ENCODE data around the gene PDZRN4. TPM values are rescaled to one million over a fixed set of nuclear protein-coding genes. Genes with fewer than 3 reads are reported as not detected.

The PDZRN4 gene
- polyA plus RNA-seq, 3 donors, result not detected

GRCh38 chr12:41459111-41459905 lies 271.2 kb downstream of the PDZRN4 start:
- Histone ChIP-seq H3K4me1 (ENCODE audit: control insufficient read depth in 1 of 2, insufficient read depth in 2 of 2, low read length in 2 of 2) (no peaks in the 10 kb centered on the region), H2AFZ (ENCODE audit: insufficient read depth, low read depth, low read length, poor library complexity, severe bottlenecking) (no peak overlapping the region), H4K20me1 (ENCODE audit: insufficient read depth, low read length) (no peaks in the 10 kb centered on the region), H3K27me3 (ENCODE audit: control insufficient read depth in 2 of 2, insufficient read depth in 2 of 2, low read length in 2 of 2) (no peaks in the 10 kb centered on the region), H3K9me3 (replicated peaks in 1 of 2; ENCODE audit: control insufficient read depth in 1 of 2, insufficient read depth in 1 of 2, low read length in 2 of 2) (no peaks in the 10 kb centered on the region), H3K9ac (ENCODE audit: insufficient read depth, low read length, poor library complexity, severe bottlenecking) (no peak overlapping the region), H3K36me3 (replicated peaks in 1 of 2; ENCODE audit: control insufficient read depth in 1 of 2, insufficient read depth in 2 of 2, low read length in 2 of 2) (no peaks in the 10 kb centered on the region), H3K79me2 (ENCODE audit: insufficient read depth, low read length) (no peaks in the 10 kb centered on the region), H3K4me2 (replicated peaks; ENCODE audit: extremely low read depth, low read length, poor library complexity, severe bottlenecking) (no peak overlapping the region), H3K4me3 (replicated peaks in 1 of 3; ENCODE audit: low read depth in 2 of 3, low read length in 3 of 3) (no peak overlapping the region), H3K27ac (ENCODE audit: low read depth in 1 of 2, low read length in 2 of 2) (no peak overlapping the region)
- H3K4me3 Mint-ChIP-seq, result no peak overlapping the region
- no peaks in the 10 kb centered on the region for H3K27me3 Mint-ChIP-seq (ENCODE audit: low read depth in 3 of 3)
- DNase-seq, result no peak
- TF ChIP-seq CTCF (IDR thresholded peaks at IDR 0.05), result no peak
- no peak overlapping the region for H3K27ac Mint-ChIP-seq
- H3K9me3 Mint-ChIP-seq, result peaks cover 0 to 2% (median 0%) of the 10 kb centered on the region in 7 donors
- H3K36me3 Mint-ChIP-seq, result no peaks in the 10 kb centered on the region
- intact Hi-C loops (cut with micrococcal nuclease), result no loop called here
- WGBS (ENCODE audit: insufficient coverage), result 83% methylated on average over 1 of the region's 2 CpGs
- no peaks in the 10 kb centered on the region for H3K4me1 Mint-ChIP-seq

GRCh38 chr12:41459906-41460214 lies 271.7 kb downstream of the PDZRN4 start:
- Mint-ChIP-seq H3K36me3 (no peaks in the 10 kb centered on the region), H3K27ac (no peak overlapping the region), H3K9me3 (peaks cover 0 to 2% (median 0%) of the 10 kb centered on the region in 7 donors), H3K4me1 (no peaks in the 10 kb centered on the region), H3K4me3 (no peak overlapping the region), H3K27me3 (ENCODE audit: low read depth in 3 of 3) (no peaks in the 10 kb centered on the region)
- DNase-seq, result no peak
- Histone ChIP-seq H3K9ac (ENCODE audit: insufficient read depth, low read length, poor library complexity, severe bottlenecking) (no peak overlapping the region), H3K27ac (ENCODE audit: low read depth in 1 of 2, low read length in 2 of 2) (no peak overlapping the region), H3K4me1 (ENCODE audit: control insufficient read depth in 1 of 2, insufficient read depth in 2 of 2, low read length in 2 of 2) (no peaks in the 10 kb centered on the region), H3K9me3 (replicated peaks in 1 of 2; ENCODE audit: control insufficient read depth in 1 of 2, insufficient read depth in 1 of 2, low read length in 2 of 2) (no peaks in the 10 kb centered on the region), H3K36me3 (replicated peaks in 1 of 2; ENCODE audit: control insufficient read depth in 1 of 2, insufficient read depth in 2 of 2, low read length in 2 of 2) (no peaks in the 10 kb centered on the region), H4K20me1 (ENCODE audit: insufficient read depth, low read length) (no peaks in the 10 kb centered on the region), H3K4me3 (replicated peaks in 1 of 3; ENCODE audit: low read depth in 2 of 3, low read length in 3 of 3) (no peak overlapping the region), H3K4me2 (replicated peaks; ENCODE audit: extremely low read depth, low read length, poor library complexity, severe bottlenecking) (no peak overlapping the region), H3K79me2 (ENCODE audit: insufficient read depth, low read length) (no peaks in the 10 kb centered on the region), H2AFZ (ENCODE audit: insufficient read depth, low read depth, low read length, poor library complexity, severe bottlenecking) (no peak overlapping the region), H3K27me3 (ENCODE audit: control insufficient read depth in 2 of 2, insufficient read depth in 2 of 2, low read length in 2 of 2) (no peaks in the 10 kb centered on the region)
- intact Hi-C loops (cut with micrococcal nuclease), result no loop called here
- no CpG with 5 or more reads among the region's 1 CpG for WGBS (ENCODE audit: insufficient coverage)
- no peak for TF ChIP-seq CTCF (IDR thresholded peaks at IDR 0.05)

Measured in CD14-positive monocyte (primary cell).